Adrenal gland (tissue), 12 donors: Measurements from ENCODE around the gene CAMTA1. TPM values are rescaled to one million over a fixed set of nuclear protein-coding genes. Genes with fewer than 3 reads are reported as not detected.

ENCODE experiments used
- DNase-seq, 7 donors: peaks; one replicate each; pipeline ENCODE4 v3.0.0-alpha.2; 2019 to 2020
- H3K27ac ChIP-seq, 5 donors: fragments of 200-600 bp; sonication (generic) in 4 of 5; 1 replicate in 3 of 5; 2 replicates in 2 of 5; pipeline versions ENCODE4 v1.5.1 to v1.8.0; 2016 to 2020; ENCODE audit warnings: mild to moderate bottlenecking in 1 of 5
- H3K27me3 ChIP-seq: fragments of 200-600 bp; 2 replicates; pipeline ENCODE4 v1.8.0; 2021
- H3K36me3 ChIP-seq, 2 donors: fragments of 200-600 bp; replicated peaks in 1 of 2; 1 replicate in 1 of 2; 2 replicates in 1 of 2; pipeline versions ENCODE4 v1.5.1 to v1.8.0; 2018 to 2022
- H3K4me1 ChIP-seq, 2 donors: fragments of 200-600 bp; replicated peaks in 1 of 2; 1 replicate in 1 of 2; 2 replicates in 1 of 2; pipeline versions ENCODE4 v1.5.1 to v1.8.0; 2018 to 2021
- H3K4me3 ChIP-seq, 4 donors: fragments of 200-600 bp; sonication (generic) in 3 of 4; one replicate each; pipeline ENCODE4 v1.5.1; 2016 to 2018
- H3K9me3 ChIP-seq, 3 donors: fragments of 200-600 bp; sonication (generic) in 1 of 3; replicated peaks in 1 of 3; 1 replicate in 2 of 3; 2 replicates in 1 of 3; pipeline versions ENCODE4 v1.5.1 to v1.8.0; 2016 to 2021
- CTCF ChIP-seq, 6 experiments: fragments of 450-650 bp in 4 of 6; fragments of 200-600 bp in 2 of 6; sonication (generic) in 1 of 6; IDR thresholded peaks; 1 replicate in 5 of 6; 2 replicates in 1 of 6; pipeline versions ENCODE4 v1.5.1 to v1.8.0; 2016 to 2021; ENCODE audit warnings: antibody characterized with exemption in 6 of 6, mild to moderate bottlenecking in 2 of 6, moderate library complexity in 1 of 6
- POLR2A ChIP-seq, 2 donors: fragments of 450-650 bp; IDR thresholded peaks; one replicate each; pipeline ENCODE4 v1.6.1; 2017; ENCODE audit warnings: antibody characterized with exemption in 2 of 2, mild to moderate bottlenecking in 2 of 2, moderate library complexity in 1 of 2
- WGBS, 4 donors: extraction: QIAGEN DNeasy Blood & Tissue Kit in 2 of 4; methylation state at CpG; one replicate each; pipeline versions ENCODE4 v1.1.5 to v1.1.7; 2013 to 2017; 5-methylcytosine and 5-hydroxymethylcytosine counted together
- intact Hi-C, 2 donors: fragments of 100-400 bp; cut with DNase I; formaldehyde crosslinking; loops; one replicate each; pipeline versions ENCODE4 v1.14.1 to v1.15.0; 2022 to 2023
- polyA plus RNA-seq, 3 donors: library from polyadenylated mRNA; stranded (reverse); fragments of 200-250 nt in 2 of 3; fragments of 350-450 nt in 1 of 3; fragmentation: Illumina TruSeq in 1 of 3; extraction: RNeasy Lipid Tissue Mini Kit (QIAGEN cat#74804) in 1 of 3; gene quantifications; one replicate each; pipeline ENCODE4 v1.2.3, GENCODE V29; 2013 to 2014
- total RNA-seq, 9 donors: library from RNA; depleted of rRNA in 4 of 9; stranded (reverse); fragments of >200 nt in 4 of 9; fragments of 120-200 nt in 1 of 9; fragmentation: NEBNext Ultra II Directional in 1 of 9; extraction: Animal tissue kit (Norgen Biotek cat#: 25700) in 1 of 9; gene quantifications; one replicate each; pipeline versions ENCODE4 v1.1.0 to v1.2.4, GENCODE V29; 2013 to 2023
- donor health status: healthy with polysubstance abuse.
- donor health status: Bipolar disorder and iron deficiency.
- donor health status: DM: yes; HTN: yes; CAD: no.
- donor health status: DM: no; HTN: no; CAD: no.
- donor health status: DM: no; HTN: no; CAD: no.
- donor health status: DM: yes; HTN: yes; CAD: no.

CAMTA1 gene
- total and polyA plus RNA-seq, 12 donors = 62.9 to 141 (median 96.9) TPM

- 91 to 95% (median 94%) methylated on average over 3 of the region's 3 CpGs for WGBS, 4 donors
- no peaks in the 10 kb centered on the region for H3K4me1 ChIP-seq
- TF ChIP-seq CTCF (IDR thresholded peaks at IDR 0.05) (no peak), POLR2A (IDR thresholded peaks at IDR 0.05) (no peak)
- H3K27ac ChIP-seq = no peak overlapping the region
- H3K4me3 ChIP-seq = no peak overlapping the region
- H3K27me3 ChIP-seq = no peaks in the 10 kb centered on the region
- H3K36me3 ChIP-seq = no peaks in the 10 kb centered on the region
- intact Hi-C loops = no loop called here
- no peaks in the 10 kb centered on the region for H3K9me3 ChIP-seq
- DNase-seq = no peak
Observed at GRCh38 chr1:7000720-7001119, 215.5 kb downstream of the CAMTA1 start.

GRCh38 chr1:7002728-7003127, 217.5 kb downstream of the CAMTA1 start:
- Histone ChIP-seq H3K9me3 (no peaks in the 10 kb centered on the region), H3K27me3 (no peaks in the 10 kb centered on the region), H3K4me3 (no peak overlapping the region), H3K36me3 (no peaks in the 10 kb centered on the region), H3K27ac (no peak overlapping the region), H3K4me1 (no peaks in the 10 kb centered on the region)
- 85 to 95% (median 90%) methylated on average over 7 to 8 of the region's 8 CpGs for WGBS, 4 donors
- no peak for TF ChIP-seq CTCF (IDR thresholded peaks at IDR 0.05)
- TF ChIP-seq POLR2A (IDR thresholded peaks at IDR 0.05) = no peak
- intact Hi-C loops = no loop called here
- DNase-seq = no peak

GRCh38 chr1:7003676-7004075, 218.4 kb downstream of the CAMTA1 start:
- Histone ChIP-seq H3K9me3 (no peaks in the 10 kb centered on the region), H3K4me1 (no peaks in the 10 kb centered on the region), H3K27me3 (no peaks in the 10 kb centered on the region), H3K36me3 (no peaks in the 10 kb centered on the region), H3K4me3 (no peak overlapping the region), H3K27ac (no peak overlapping the region)
- no peak for TF ChIP-seq CTCF (IDR thresholded peaks at IDR 0.05)
- no peak for TF ChIP-seq POLR2A (IDR thresholded peaks at IDR 0.05)
- DNase-seq = no peak
- 44 to 57% (median 53%) methylated on average over 5 of the region's 5 CpGs for WGBS, 4 donors
- intact Hi-C loops = no loop called here

- 81 to 100% (median 94%) methylated on average over 1 of the region's 1 CpG for WGBS, 4 donors
- no peak for TF ChIP-seq POLR2A (IDR thresholded peaks at IDR 0.05)
Observed at GRCh38 chr1:7004181-7004580, 218.9 kb downstream of the CAMTA1 start.

GRCh38 chr1:7005762-7006161, 220.5 kb downstream of the CAMTA1 start:
- no peak overlapping the region for H3K4me3 ChIP-seq
- H3K4me1 ChIP-seq = no peaks in the 10 kb centered on the region
- intact Hi-C loops = no loop called here
- no peaks in the 10 kb centered on the region for H3K36me3 ChIP-seq
- H3K27ac ChIP-seq = no peak overlapping the region
- H3K27me3 ChIP-seq = no peaks in the 10 kb centered on the region
- DNase-seq = no peak
- no peaks in the 10 kb centered on the region for H3K9me3 ChIP-seq
- 90 to 97% (median 95%) methylated on average over 4 of the region's 4 CpGs for WGBS, 4 donors
- no peak for TF ChIP-seq POLR2A (IDR thresholded peaks at IDR 0.05)
- no peak for TF ChIP-seq CTCF (IDR thresholded peaks at IDR 0.05)

More at GRCh38 chr1:7004181-7004580, 218.9 kb downstream of the CAMTA1 start:
- no peak overlapping the region for H3K4me3 ChIP-seq
- no peaks in the 10 kb centered on the region for H3K9me3 ChIP-seq
- DNase-seq = no peak
- no peaks in the 10 kb centered on the region for H3K4me1 ChIP-seq
- H3K36me3 ChIP-seq = no peaks in the 10 kb centered on the region
- H3K27me3 ChIP-seq = no peaks in the 10 kb centered on the region
- H3K27ac ChIP-seq = no peak overlapping the region
- intact Hi-C loops = no loop called here
